Breast epithelium (tissue), 3 donors: ENCODE results near the gene RAB24.

Experiments
- CTCF ChIP-seq, 3 donors: fragments of 450-650 bp; IDR thresholded peaks; one replicate each; pipeline ENCODE4 v1.5.1; 2016 to 2017; ENCODE audit warnings: antibody characterized with exemption in 3 of 3, mild to moderate bottlenecking in 3 of 3, moderate library complexity in 3 of 3
- POLR2A ChIP-seq: fragments of 450-650 bp; IDR thresholded peaks from one replicate; pipeline ENCODE4 v1.6.1; 2016; ENCODE audit warnings: antibody characterized with exemption, mild to moderate bottlenecking, moderate library complexity
- POLR2AphosphoS5 ChIP-seq, 3 donors: sonication (generic); formaldehyde crosslinking; IDR thresholded peaks; one replicate each; pipeline ENCODE4 v1.6.1; 2017; ENCODE audit warnings: antibody characterized with exemption in 3 of 3

- TF ChIP-seq CTCF (IDR thresholded peaks at IDR 0.05), result no peak
- peak in 1 of 3 donors; percentile 31 for TF ChIP-seq POLR2AphosphoS5 (IDR thresholded peaks at IDR 0.05)
- no peak for TF ChIP-seq POLR2A
These were observed 8.5 kb upstream of the RAB24 start, which contains the start of gene MXD3 for GRCh38 chr5:177311723-177312648.
